Thyroid gland (tissue), 4 donors: ENCODE data around the gene EPHA10. TPM values are rescaled to one million over a fixed set of nuclear protein-coding genes. Genes with fewer than 3 reads are reported as not detected.

ENCODE experiments used
- DNase-seq, 2 donors: peaks; one replicate each; pipeline ENCODE4 v3.0.0-alpha.2; 2019
- H3K27ac ChIP-seq, 3 donors: fragments of 200-600 bp; sonication (generic); 1 replicate in 2 of 3; 2 replicates in 1 of 3; pipeline ENCODE4 v1.5.1; 2016 to 2019; ENCODE audit warnings: mild to moderate bottlenecking in 1 of 3, moderate library complexity in 1 of 3
- H3K27me3 ChIP-seq: fragments of 200-600 bp; sonication (generic); one replicate; pipeline ENCODE4 v1.5.1; 2019
- H3K36me3 ChIP-seq, 2 donors: fragments of 200-600 bp; sonication (generic); one replicate each; pipeline ENCODE4 v1.5.1; 2016 to 2019
- H3K4me1 ChIP-seq, 2 donors: fragments of 200-600 bp; sonication (generic); one replicate each; pipeline ENCODE4 v1.5.1; 2017 to 2019
- H3K4me3 ChIP-seq, 3 donors: fragments of 200-600 bp; sonication (generic); replicated peaks in 1 of 3; 1 replicate in 2 of 3; 2 replicates in 1 of 3; pipeline ENCODE4 v1.5.1; 2016; ENCODE audit warnings: mild to moderate bottlenecking in 1 of 3
- H3K9me3 ChIP-seq: fragments of 200-600 bp; sonication (generic); one replicate; pipeline ENCODE4 v1.5.1; 2017
- POLR2A ChIP-seq, 2 donors: fragments of 450-650 bp; IDR thresholded peaks; one replicate each; pipeline ENCODE4 v1.6.1; 2017; ENCODE audit warnings: antibody characterized with exemption in 2 of 2, mild to moderate bottlenecking in 2 of 2, moderate library complexity in 1 of 2
- WGBS, 2 donors: methylation state at CpG; one replicate each; pipeline ENCODE4 v1.1.5; 2017; 5-methylcytosine and 5-hydroxymethylcytosine counted together
- intact Hi-C: fragments of 100-400 bp; cut with DNase I; formaldehyde crosslinking; loops from one replicate; pipeline ENCODE4 v1.15.1; 2023
- total RNA-seq, 4 donors: library from RNA; depleted of rRNA; stranded (reverse); fragments of >200 nt; gene quantifications; one replicate each; pipeline ENCODE4 v1.2.3, GENCODE V29; 2016
- TF ChIP-seq, protein P1 (sequence below), 6 experiments: fragments of 200-600 bp in 3 of 6; fragments of 450-650 bp in 3 of 6; sonication (generic) in 3 of 6; IDR thresholded peaks; one replicate each; pipeline ENCODE4 v1.5.1; 2016 to 2019; ENCODE audit warnings: antibody characterized with exemption in 6 of 6, mild to moderate bottlenecking in 2 of 6, inconsistent platforms in 1 of 6, moderate library complexity in 1 of 6

The EPHA10 gene
- total RNA-seq, 4 donors from 2014 or later: 0.11 to 0.54 (median 0.54) TPM; not detected in 1

GRCh38 chr1:37705399-37705798 lies 59.5 kb downstream of the EPHA10 start:
- Histone ChIP-seq H3K27me3 (no peaks in the 10 kb centered on the region), H3K4me1 (no peaks in the 10 kb centered on the region), H3K4me3 (no peak overlapping the region), H3K9me3 (no peaks in the 10 kb centered on the region), H3K27ac (no peak overlapping the region), H3K36me3 (no peaks in the 10 kb centered on the region)
- TF ChIP-seq POLR2A (IDR thresholded peaks at IDR 0.05): no peak
- TF ChIP-seq, protein P1, sequence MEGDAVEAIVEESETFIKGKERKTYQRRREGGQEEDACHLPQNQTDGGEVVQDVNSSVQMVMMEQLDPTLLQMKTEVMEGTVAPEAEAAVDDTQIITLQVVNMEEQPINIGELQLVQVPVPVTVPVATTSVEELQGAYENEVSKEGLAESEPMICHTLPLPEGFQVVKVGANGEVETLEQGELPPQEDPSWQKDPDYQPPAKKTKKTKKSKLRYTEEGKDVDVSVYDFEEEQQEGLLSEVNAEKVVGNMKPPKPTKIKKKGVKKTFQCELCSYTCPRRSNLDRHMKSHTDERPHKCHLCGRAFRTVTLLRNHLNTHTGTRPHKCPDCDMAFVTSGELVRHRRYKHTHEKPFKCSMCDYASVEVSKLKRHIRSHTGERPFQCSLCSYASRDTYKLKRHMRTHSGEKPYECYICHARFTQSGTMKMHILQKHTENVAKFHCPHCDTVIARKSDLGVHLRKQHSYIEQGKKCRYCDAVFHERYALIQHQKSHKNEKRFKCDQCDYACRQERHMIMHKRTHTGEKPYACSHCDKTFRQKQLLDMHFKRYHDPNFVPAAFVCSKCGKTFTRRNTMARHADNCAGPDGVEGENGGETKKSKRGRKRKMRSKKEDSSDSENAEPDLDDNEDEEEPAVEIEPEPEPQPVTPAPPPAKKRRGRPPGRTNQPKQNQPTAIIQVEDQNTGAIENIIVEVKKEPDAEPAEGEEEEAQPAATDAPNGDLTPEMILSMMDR (IDR thresholded peaks at IDR 0.05): no peak
- intact Hi-C loops: no loop called here
- DNase-seq: no peak
- whole genome bisulfite sequencing, 2 donors: 84 to 93% methylated on average over 8 of the region's 8 CpGs

GRCh38 chr1:37704966-37705365 lies 60.0 kb downstream of the EPHA10 start:
- Histone ChIP-seq H3K4me3 (no peak overlapping the region), H3K27me3 (no peaks in the 10 kb centered on the region), H3K27ac (no peak overlapping the region), H3K9me3 (no peaks in the 10 kb centered on the region), H3K36me3 (no peaks in the 10 kb centered on the region), H3K4me1 (no peaks in the 10 kb centered on the region)
- no peak for DNase-seq
- intact Hi-C loops: no loop called here
- TF ChIP-seq POLR2A (IDR thresholded peaks at IDR 0.05): no peak
- TF ChIP-seq, protein P1 (IDR thresholded peaks at IDR 0.05): no peak
- 88 to 92% methylated on average over 3 of the region's 3 CpGs for WGBS, 2 donors

GRCh38 chr1:37703061-37703460 lies 61.9 kb downstream of the EPHA10 start:
- intact Hi-C loops: no loop called here
- Histone ChIP-seq H3K27ac (no peak overlapping the region), H3K9me3 (no peaks in the 10 kb centered on the region), H3K4me3 (no peak overlapping the region), H3K27me3 (no peaks in the 10 kb centered on the region), H3K4me1 (no peaks in the 10 kb centered on the region), H3K36me3 (no peaks in the 10 kb centered on the region)
- no peak for DNase-seq
- no peak for TF ChIP-seq POLR2A (IDR thresholded peaks at IDR 0.05)
- TF ChIP-seq, protein P1 (IDR thresholded peaks at IDR 0.05): no peak
- WGBS, 2 donors: 91 to 98% methylated on average over 14 of the region's 14 CpGs

DNA sequence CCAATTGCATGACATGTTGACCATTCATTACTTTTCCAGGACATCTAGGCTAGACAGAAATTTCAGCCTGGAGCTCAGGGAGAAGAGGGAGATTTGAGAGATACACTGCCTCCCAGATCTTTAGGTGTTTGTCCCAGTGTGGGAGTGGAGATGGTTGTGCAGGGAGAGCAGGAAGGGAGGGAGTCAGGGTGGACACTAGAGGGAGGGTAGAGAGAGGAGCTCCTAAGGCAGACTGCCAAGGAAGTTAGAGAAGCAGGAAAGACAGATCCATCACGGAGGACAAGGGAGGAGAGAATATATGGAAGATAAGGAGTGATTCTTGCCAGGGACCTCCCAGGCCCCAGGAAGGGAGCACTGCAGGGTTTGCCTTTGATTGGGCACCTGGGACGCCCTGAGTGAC lies 63.9 kb downstream of the EPHA10 start:
- H3K9me3 ChIP-seq: no peaks in the 10 kb centered on the region
- WGBS, 2 donors: 81 to 87% methylated on average over 2 of the region's 2 CpGs
- H3K4me1 ChIP-seq: no peaks in the 10 kb centered on the region
- DNase-seq: no peak
- no peaks in the 10 kb centered on the region for H3K27me3 ChIP-seq
- H3K36me3 ChIP-seq: no peaks in the 10 kb centered on the region
- intact Hi-C loops: no loop called here
- TF ChIP-seq, protein P1 (IDR thresholded peaks at IDR 0.05): no peak
- TF ChIP-seq POLR2A (IDR thresholded peaks at IDR 0.05): no peak
- H3K27ac ChIP-seq: no peak overlapping the region
- no peak overlapping the region for H3K4me3 ChIP-seq

DNA sequence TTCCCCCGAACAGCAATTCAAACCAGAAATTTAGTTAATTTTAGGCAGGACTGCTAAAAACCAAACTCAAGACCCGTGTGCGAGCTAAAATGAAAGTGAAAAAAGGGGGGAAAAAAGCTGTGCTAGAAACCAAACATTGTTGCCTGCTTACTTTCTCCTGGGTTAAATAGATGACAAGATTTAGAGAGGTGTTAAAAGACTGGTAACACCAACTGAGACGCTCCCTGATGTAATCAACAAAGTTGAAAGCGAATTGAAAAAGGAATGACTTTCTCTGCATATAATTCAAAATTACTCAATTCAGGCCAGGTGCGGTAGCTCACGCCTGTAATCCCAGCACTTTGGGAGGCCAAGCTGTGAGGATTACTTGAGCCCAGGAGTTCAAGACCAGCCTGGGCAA lies 65.8 kb downstream of the EPHA10 start:
- Histone ChIP-seq H3K4me3 (no peak overlapping the region), H3K27ac (no peak overlapping the region), H3K4me1 (no peaks in the 10 kb centered on the region), H3K36me3 (no peaks in the 10 kb centered on the region), H3K9me3 (no peaks in the 10 kb centered on the region), H3K27me3 (no peaks in the 10 kb centered on the region)
- 89 to 99% methylated on average over 7 of the region's 7 CpGs for WGBS, 2 donors
- intact Hi-C loops: loop anchor here (10.0 kb wide), 2 partner anchors 106 to 144 kb away; partner anchors contain the start of genes C1orf122, DNALI1, SNIP1 and YRDC
- DNase-seq: no peak
- TF ChIP-seq, protein P1 (IDR thresholded peaks at IDR 0.05): no peak
- TF ChIP-seq POLR2A (IDR thresholded peaks at IDR 0.05): no peak
